NCI-H1105 (cell line): ENCODE measurements around the gene ZNF492.
"Not testable (repeated sequence)": the region's sequence is repeated elsewhere in the genome, so short reads cannot be mapped to it uniquely, and the experiment has no call there.

Experiments
- DNase-seq: peaks from one replicate; lab custom pipeline; 2025; lab: John Stamatoyannopoulos, UW

The ZNF492 gene

DNA sequence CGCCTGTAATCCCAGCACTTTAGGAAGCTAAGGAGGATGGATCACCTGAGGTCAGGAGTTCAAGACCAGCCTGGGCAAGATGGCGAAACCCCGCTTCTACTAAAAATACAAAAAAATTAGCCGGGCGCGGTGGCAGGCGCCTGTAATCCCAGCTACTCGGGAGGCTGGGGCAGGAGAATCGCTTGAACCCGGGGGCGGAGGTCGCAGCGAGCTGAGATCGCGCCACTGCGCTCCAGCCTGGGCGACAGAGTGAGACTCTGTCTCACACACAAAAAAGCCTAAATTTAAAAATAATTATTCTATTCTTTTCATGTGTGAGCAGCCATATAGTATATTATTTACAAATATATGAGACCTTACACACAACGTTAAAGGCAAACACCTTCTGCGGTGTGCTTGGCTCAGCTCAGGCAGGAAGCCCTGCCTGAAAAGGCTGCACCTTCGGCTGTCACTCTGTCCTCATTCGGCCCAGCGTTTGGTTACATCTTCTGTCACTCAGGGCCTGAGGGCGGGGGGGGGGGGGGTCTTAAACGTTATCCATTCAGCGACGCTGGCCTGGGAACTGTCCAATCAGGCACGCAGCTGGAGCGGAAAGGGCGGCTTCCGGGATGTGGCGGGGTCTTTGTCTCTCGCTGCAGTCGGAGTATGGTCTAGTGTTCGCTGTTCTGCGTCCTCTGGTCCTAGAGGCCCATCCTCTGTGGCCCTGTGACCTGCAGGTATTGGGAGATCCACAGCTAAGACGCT lies at the start of gene ZNF492:
ZNF492 (plus strand) TSS at position 619 of the 744 bp plus-strand sequence. CDS start 19,076 bp downstream, outside the sequence.
- not testable (repeated sequence) for DNase-seq

- DNase-seq, result no peak
Observed at GRCh38 chr19:22595422-22595821, 38.7 kb upstream of the ZNF492 start.

GRCh38 chr19:22595918-22596341 lies 38.2 kb upstream of the ZNF492 start:
- DNase-seq, result no peak

- no peak for DNase-seq
Observed at GRCh38 chr19:22600690-22601648, 33.2 kb upstream of the ZNF492 start.

DNA sequence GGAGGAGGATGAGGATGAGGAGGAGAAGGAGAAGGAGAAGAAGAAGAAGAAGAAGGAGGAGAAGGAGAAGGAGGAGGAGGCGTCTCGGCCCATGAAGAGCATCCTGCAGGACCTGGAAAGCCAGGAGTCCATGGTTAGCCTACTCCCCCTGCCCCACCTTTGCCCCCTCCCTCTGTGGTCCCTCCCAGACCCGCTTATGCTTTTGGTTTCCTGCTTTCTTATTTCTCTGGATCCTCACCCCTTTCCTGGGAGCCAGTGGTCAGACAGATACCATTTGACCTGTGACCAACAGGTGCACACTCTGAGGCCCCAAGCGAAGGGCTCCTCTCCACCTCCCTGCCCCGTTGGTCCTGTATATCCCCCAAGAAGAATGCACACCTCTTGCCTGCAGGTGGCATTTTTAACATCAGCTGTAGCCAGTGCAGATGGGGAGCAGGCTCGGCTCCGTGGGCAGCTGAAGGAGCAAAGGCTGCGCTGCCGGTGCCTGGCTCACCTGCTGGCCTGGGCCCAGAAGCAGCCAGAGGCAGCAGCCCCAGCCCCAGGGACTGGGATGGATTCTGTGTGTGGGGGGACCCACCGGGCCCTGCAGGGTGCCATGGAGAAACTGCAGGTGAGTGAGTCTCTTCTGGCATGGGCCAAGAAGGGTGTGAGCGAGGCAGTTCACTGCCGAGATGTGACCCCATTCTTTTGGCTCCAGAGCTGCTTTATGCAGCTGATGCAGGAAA lies 32.1 kb upstream of the ZNF492 start:
- DNase-seq, result no peak

DNA sequence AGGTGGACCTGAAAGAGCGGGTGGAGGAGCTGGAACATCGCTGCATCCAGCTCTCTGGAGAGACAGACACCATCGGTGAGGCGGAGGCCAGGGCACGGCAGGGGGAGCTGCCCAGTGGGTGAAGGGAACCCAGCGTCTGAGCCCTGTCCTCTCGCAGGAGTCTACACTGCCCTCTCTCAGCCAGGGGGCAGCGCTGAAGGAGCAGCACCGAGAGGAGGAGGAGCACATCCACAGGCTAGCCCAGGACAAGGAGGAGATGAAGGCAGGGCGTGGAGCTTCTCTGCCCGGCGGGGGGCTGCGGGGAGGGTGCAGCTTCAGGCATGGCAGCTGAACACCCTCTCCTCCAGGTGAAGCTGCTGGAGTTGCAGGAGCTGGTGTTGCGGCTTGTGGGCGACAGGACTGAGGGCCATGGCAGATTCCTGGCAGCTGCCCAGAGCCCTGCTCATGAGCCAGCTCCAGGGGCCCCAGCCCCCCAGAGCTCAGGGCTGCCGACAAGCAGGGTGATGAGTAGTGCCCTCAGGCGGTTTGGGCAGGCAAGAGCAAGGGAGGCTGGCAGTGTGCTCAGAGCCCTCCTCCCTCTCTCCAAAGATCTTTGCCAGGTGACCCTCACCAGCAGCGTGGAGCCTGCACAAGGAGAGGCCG lies 31.4 kb upstream of the ZNF492 start:
- no peak for DNase-seq

DNA sequence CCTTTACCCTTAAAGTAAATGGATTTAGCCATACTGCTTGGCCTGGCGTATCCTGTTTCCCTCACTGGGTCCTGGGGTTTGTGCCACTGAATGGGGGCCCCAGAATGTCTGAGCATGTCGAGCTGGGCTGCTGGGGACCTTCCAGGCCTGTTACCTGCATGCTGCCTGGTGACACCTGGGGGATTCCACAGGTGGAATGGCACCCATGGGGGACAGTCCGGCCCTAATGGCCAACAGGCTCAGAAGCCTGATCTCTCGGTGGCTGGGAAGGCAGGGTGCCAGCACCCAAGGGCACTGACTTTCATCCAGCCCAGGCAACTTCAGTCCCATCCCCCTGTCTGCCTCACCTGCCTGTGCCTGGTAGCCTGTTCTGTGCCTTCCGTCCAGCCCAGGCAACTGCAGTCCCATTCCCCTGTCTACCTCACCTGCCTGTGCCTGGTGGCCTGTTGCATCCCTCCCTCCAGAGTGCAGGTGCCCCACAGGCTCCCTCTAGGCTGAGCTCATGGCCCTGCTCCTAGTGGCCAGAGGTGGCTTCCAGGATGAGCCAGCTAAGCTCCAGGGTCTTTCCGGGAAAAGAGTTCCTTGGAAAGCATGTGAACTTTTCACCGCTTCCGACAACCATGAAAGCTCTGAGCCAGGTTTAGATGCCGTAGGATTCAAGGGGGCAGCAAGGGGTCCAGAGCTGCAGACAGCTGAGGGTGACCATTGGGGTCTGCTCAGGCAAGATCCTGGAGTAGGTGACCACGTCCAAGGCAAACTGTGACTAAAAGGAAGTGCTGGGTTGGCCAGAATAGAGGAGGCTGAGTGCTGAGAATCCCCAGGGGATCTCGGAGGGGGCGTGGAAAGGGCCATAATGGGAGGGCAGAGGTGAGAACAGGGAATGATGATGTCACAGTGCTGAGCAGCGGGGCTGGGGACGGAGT lies 30.3 kb upstream of the ZNF492 start:
- no peak for DNase-seq

- DNase-seq, result no peak
Observed at GRCh38 chr19:22604571-22605274, 29.4 kb upstream of the ZNF492 start.

GRCh38 chr19:22605275-22606211 lies 28.6 kb upstream of the ZNF492 start:
- no peak for DNase-seq

DNA sequence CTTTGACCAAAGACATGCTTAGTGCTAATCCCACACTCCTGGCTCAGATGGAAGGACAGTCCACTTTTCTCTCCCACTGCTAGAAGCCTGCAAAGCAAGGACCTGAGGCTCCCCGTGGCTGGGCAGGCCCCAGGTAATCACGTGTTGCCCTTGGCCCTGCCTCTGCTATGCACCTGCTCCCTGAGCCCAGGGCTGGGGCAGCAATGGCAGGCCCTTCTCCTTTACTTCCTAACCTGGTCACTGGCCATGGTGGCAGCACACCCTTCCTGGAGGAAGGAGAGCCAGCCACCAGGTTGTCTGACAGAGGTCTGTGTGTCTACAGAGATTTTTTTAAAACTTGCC lies 27.9 kb upstream of the ZNF492 start:
- no peak for DNase-seq

GRCh38 chr19:22606954-22607652 lies 27.0 kb upstream of the ZNF492 start:
- DNase-seq, result no peak

GRCh38 chr19:22607653-22608430 lies 26.3 kb upstream of the ZNF492 start:
- DNase-seq, result no peak

GRCh38 chr19:22608441-22608840 lies 25.7 kb upstream of the ZNF492 start:
- no peak for DNase-seq

- DNase-seq, result no peak
Observed at GRCh38 chr19:22609630-22610029, 24.5 kb upstream of the ZNF492 start.

- no peak for DNase-seq
Observed at GRCh38 chr19:22610121-22610520, 24.0 kb upstream of the ZNF492 start.

DNA sequence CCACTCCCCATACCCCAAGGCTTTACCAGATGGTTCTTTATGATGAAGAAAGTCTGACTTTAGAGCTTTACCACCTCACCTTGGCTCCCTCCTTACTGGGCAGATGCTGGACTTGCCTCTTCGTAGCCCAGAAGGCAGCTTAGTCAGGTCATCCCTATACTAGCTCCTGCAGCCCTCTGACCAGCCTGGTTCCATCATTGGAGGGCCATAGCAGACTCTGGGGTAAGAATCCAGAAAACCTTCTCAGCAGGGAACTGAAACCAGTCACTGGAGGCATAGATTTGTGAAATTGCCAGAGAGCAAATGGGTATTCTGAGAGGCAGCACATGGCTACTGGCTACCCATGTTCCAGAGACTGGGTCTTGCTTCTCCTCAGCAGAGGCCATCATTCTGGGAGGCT lies 21.8 kb upstream of the ZNF492 start:
- no peak for DNase-seq

DNA sequence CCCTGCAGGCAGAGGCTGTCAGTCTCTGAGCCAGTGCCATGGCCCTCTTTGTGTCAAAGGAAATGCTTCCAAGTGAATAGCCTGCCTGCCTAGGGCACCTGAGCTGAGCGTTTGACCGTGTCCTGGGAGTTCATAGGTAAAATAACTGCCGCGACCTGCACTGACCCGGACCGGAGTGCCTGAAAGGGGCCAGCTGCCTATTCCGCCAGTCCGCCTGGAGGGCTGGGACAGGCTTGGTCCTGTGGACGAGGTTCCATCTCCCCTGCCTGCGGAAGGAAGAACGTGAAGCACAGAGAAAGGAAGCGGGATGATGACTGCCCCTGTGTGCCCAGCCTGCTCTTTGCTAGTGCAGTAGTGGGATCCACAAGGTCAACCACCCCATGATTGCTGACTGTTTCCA lies 17.5 kb upstream of the ZNF492 start:
- no peak for DNase-seq

- DNase-seq, result not testable (repeated sequence)
Observed at GRCh38 chr19:22617181-22617580, 16.9 kb upstream of the ZNF492 start.
